SIG-M5 treated with dmso at 0.1 percent for 504 hours (cell line): ENCODE measurements around the gene SMG9.

Source experiments
- DNase-seq: peaks from one replicate; lab custom pipeline; 2025; ENCODE audit not compliant: unreplicated experiment; lab: John Stamatoyannopoulos, UW

The SMG9 gene

GRCh38 chr19:43759515-43759914, 4.8 kb upstream of the SMG9 start:
- peak; percentile 45 for DNase-seq

- DNase-seq: peak; percentile 77
Measured at GRCh38 chr19:43755256-43755801, 567 bp upstream of the SMG9 start.

GRCh38 chr19:43754253-43754502, 584 bp downstream of the SMG9 start:
- no peak for DNase-seq

- DNase-seq: no peak
Measured at GRCh38 chr19:43752287-43752875, 2.4 kb downstream of the SMG9 start.

- no peak for DNase-seq
Measured at GRCh38 chr19:43751466-43752220, 3.1 kb downstream of the SMG9 start.

GRCh38 chr19:43749898-43750297, 4.9 kb downstream of the SMG9 start:
- no peak for DNase-seq

- DNase-seq: no peak
Measured at GRCh38 chr19:43749152-43749551, 5.6 kb downstream of the SMG9 start.

- no peak for DNase-seq
Measured at GRCh38 chr19:43748685-43749084, 6.1 kb downstream of the SMG9 start.

GRCh38 chr19:43748205-43748594, 6.6 kb downstream of the SMG9 start:
- DNase-seq: no peak

GRCh38 chr19:43747557-43748204, 7.1 kb downstream of the SMG9 start:
- DNase-seq: no peak

- DNase-seq: no peak
Measured at GRCh38 chr19:43743059-43743458, 11.7 kb downstream of the SMG9 start.

GRCh38 chr19:43741075-43741825, 13.5 kb downstream of the SMG9 start:
- DNase-seq: no peak

- no peak for DNase-seq
Measured at GRCh38 chr19:43739439-43740235, 15.1 kb downstream of the SMG9 start.

GRCh38 chr19:43738780-43739211, 16.0 kb downstream of the SMG9 start:
- DNase-seq: no peak

GRCh38 chr19:43735957-43736356, 18.8 kb downstream of the SMG9 start:
- no peak for DNase-seq

- DNase-seq: no peak
Measured at GRCh38 chr19:43735013-43735412, 19.7 kb downstream of the SMG9 start.

- DNase-seq: peak; percentile 66
Measured at GRCh38 chr19:43731846-43732245, 22.9 kb downstream of the SMG9 start.

GRCh38 chr19:43731346-43731745, 23.4 kb downstream of the SMG9 start:
- DNase-seq: no peak

GRCh38 chr19:43729919-43730318, 24.8 kb downstream of the SMG9 start:
- no peak for DNase-seq

GRCh38 chr19:43727593-43727853, 27.2 kb downstream of the SMG9 start:
- DNase-seq: no peak
